ENCODE measurements around the gene CERS6. TPM values are rescaled to one million over a fixed set of nuclear protein-coding genes. Genes with fewer than 3 reads are reported as not detected.

CERS6 gene, protein sequence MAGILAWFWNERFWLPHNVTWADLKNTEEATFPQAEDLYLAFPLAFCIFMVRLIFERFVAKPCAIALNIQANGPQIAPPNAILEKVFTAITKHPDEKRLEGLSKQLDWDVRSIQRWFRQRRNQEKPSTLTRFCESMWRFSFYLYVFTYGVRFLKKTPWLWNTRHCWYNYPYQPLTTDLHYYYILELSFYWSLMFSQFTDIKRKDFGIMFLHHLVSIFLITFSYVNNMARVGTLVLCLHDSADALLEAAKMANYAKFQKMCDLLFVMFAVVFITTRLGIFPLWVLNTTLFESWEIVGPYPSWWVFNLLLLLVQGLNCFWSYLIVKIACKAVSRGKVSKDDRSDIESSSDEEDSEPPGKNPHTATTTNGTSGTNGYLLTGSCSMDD
- total RNA-seq, result 34.8 and 41.7 TPM in 2 replicates

GRCh38 chr2:168455645-168456520, at the start of gene CERS6:
TSS of gene CERS6 (plus strand) at chr2:168456272. CDS start at chr2:168456449, 177 bp downstream.

GRCh38 chr2:168801961-168802858, 346.1 kb downstream of the CERS6 start, which contains the start of gene NOSTRIN:
TSS of gene NOSTRIN (plus strand) at chr2:168802637. CDS start at chr2:168802647, 10 bp downstream.

Other genes with a start within 250 kb of the CERS6 start
- 14.0 and 15.2 TPM in 2 replicates for gene STK39, start 208.7 kb upstream of the CERS6 start, total RNA-seq